NCI-H2196 (cell line): Measurements from ENCODE around the gene NEURL4.

Source experiments
- DNase-seq: peaks from one replicate; lab custom pipeline; 2025; ENCODE audit not compliant: unreplicated experiment; lab: John Stamatoyannopoulos, UW

The NEURL4 gene

GRCh38 chr17:7281074-7281952, 47.8 kb downstream of the NEURL4 start, which contains the start of gene SLC2A4:
SLC2A4 (plus strand) TSS chr17:7281718; CDS start chr17:7281935, 217 bp downstream.
- DNase-seq: peak; percentile 89

- DNase-seq: peak; percentile 85
Measured at GRCh38 chr17:7280519-7281073, 48.5 kb downstream of the NEURL4 start.

GRCh38 chr17:7279448-7279847, 49.7 kb downstream of the NEURL4 start:
- DNase-seq: no peak

- no peak for DNase-seq
Measured at GRCh38 chr17:7266784-7267183, 62.4 kb downstream of the NEURL4 start.
